Globus pallidus (tissue), 1 donor: ENCODE measurements around the gene ITPRIP.

Source experiments
- DNase-seq: peaks from one replicate; pipeline ENCODE4 v3.0.0-alpha.2; 2015; ENCODE audit warnings: low spot score

Gene ITPRIP

DNA sequence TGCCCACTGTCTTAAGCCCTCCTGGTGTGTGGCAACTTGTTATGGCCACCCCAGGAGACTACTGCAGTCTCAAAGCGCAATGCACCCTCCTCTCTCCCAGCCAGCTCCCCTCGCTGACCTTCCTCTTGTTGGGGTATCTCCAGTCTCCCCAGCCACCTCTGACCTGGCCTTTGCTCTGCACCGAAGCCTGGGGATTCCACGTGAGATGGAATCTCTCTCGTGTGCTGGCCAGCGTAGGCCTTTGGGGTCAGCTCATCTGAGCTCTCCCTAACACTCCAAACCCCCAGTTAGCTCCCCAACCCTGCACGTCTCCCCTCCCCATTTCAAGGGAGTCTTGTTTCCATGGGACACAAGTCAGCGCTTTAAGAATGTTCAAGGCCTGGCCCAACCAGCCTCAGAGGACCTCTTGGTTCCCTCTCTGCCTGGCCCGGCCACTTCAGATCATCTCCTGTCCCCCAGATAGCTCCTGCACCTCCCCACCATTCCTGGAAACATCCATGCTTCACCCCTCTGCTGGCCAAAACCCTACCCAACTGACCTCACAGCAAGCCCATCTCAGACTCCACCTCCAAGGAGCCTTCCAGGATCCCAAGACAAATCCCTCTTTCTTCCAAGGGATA lies 11.2 kb downstream of the ITPRIP start:
- DNase-seq, result no peak

DNA sequence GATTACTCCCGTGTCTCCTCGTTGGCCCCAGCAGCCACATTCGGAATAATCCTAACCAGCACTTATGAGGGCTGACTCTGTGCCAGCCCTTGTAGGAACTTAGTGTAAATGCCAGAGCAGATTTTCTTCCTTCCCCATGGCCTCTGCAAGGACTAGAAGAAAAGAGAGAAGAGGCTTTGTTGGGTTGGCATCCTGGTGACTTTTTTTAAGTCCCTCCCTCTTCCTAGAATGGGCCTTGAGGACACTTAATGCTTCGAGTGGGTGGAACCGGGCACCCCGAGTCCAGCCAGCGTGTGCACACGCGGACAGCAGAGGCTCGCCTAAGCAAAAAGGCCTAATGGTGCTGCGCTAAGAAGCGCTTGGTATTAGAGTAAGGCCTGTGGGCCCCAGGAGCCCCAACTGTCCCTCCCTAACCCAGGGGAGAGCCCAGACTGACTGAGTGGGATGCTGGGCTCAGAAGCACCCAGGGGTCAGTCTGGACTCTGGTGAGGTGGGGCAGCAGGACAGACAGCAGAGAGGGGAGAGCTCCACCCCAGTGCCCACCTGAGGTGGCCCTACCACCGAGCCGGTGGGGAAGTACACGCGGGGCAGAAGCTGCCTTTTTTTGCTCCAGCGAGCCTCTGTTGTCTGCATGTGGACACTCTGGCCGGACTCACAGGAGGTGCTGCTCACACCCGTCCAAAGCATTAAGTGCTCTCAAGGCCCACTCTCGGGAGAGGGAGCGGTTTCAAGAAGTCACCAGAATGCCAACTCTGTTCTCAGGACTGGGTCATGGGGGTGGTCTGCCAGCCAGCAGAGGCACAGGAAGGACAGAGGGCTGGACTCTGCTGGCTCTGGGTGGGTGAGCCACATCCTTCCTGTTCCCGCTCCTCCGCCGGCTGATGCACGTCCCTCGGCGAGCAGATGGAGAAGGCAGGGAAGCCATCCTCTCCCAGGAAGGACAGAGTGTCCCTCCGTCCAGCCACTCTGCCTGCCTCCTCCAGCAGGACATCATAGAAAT lies 12.5 kb downstream of the ITPRIP start:
- no peak for DNase-seq

DNA sequence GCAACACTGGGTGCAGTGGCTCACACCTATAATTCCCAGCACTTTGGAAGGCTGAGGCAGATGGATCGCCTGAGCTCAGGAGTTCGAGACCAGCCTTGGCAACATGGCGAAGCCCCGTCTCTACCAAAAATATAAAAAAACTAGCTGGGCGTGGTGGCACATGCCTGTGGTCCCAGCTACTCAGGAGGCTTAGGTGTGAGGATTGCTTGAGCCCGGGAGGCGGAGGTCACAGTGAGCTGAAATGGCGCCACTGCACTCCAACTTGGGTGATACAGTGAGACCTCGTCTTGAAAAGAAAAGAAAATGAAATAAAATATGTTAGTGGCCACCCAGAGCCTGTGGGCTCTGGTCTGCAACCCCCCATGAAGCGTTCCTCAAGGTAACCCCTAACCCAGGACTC lies 13.3 kb downstream of the ITPRIP start:
- no peak for DNase-seq

DNA sequence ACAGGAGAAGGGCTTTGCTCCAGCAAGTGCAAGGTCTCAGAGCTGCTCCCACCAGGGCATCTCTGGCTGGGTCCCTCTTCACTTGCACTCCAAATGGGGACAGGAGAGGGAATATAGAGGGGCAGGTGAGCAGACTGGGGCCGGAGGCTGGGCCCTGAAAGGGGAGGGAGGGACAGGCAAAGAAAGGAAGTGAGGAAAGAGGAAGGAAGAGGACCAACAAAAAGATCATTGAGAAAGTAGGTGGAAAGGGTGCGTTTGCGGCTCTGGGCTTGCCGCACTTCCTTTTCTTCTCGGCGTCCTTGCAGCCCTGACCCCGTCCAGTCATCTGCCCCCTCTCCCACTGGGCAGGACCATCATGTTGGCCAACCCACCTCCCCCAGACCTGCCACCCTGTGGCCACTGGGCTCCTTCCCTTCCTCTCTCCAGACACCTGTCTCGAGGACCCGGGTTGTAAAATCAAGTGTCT lies 14.0 kb downstream of the ITPRIP start:
- DNase-seq, result no peak

DNA sequence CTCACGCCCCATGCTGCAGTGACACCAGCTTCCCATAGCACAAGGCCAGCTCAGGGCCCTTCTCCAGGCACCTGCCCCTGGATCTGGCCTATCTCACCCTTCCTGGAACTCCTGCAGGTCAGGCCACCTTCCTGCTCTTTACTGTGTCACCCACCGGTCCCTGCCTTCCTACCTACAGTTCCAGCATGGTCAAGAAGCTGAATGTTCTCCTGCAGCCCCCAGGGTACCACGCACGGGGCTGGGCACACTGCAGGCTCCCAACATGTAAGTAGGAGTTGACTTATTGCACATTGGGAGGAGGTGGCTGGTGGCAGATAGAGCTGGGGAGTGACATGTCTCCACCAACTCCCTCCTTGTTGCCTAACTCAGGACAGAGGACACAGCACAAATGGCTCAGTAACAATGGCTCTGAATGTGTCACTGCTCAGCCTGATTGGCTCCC lies 14.5 kb downstream of the ITPRIP start:
- DNase-seq, result no peak

DNA sequence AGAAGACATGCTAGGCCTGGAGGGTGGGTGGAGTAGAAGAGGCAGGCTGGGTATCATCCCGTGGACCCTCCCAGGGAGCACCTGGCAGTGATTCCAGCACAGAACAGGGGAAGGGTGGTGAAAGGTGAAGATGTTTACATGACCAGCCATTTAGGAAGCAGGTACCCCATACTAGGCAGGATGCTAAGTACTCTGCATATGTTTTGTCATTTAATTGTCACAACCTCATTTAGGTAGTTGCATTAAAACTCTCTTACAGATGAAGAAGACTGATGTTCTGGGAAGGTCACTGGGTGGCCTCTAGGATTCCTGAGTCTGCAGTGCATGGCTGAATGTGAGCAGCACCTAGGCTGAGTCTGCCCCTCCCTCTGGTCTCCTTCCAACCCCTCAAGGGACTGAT lies 15.2 kb downstream of the ITPRIP start:
- no peak for DNase-seq

DNA sequence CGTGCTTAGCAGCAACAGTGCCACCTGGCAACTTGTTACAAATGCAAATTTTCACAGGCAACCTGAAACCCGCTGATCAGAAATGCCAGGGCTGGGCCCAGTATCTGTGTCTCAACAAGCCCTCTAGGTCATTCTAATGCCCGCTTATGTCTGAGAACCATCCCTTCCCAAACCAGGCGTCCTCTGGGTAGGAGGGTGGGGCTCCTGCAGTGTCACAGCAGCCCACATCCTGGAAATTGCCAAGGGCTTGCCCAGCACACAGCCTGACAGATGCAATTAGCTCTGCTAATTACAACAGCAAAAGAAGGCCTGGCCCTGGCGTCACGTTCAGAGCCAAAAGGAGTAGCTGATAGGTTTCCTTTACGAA lies 15.9 kb downstream of the ITPRIP start:
- DNase-seq, result no peak

DNA sequence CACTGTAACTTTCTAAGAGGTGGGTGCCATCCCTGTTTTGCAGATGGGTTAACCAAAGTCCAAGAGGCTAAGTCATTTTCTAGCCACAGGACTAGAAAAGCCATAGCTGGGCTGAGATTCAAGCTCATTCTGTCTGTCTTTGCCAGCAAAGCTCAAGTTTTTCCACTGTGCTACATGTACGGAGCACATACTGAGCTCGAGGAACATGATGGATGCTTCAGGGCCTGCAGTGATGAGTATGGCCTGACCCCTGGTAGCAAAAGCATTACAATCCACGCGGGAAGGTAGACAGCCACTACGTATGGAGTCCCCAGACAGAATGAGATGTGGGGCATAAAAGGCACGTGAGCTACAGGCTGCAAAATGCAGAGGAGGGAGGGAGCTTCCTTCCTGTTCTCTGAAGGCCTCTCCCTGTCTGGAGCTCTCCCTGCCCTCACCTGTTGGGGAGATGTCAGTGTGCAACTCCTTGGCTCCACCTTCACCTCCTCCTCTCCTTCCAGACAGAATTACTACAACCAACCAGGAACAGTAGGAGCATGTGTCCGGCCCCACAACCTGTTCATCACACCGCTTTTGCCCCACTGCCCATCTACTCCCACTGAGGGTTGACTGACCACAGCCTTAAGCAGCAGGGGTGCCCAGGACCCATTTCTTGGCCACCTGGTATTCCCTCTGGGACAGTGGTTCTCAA lies 16.4 kb downstream of the ITPRIP start:
- no peak for DNase-seq

DNA sequence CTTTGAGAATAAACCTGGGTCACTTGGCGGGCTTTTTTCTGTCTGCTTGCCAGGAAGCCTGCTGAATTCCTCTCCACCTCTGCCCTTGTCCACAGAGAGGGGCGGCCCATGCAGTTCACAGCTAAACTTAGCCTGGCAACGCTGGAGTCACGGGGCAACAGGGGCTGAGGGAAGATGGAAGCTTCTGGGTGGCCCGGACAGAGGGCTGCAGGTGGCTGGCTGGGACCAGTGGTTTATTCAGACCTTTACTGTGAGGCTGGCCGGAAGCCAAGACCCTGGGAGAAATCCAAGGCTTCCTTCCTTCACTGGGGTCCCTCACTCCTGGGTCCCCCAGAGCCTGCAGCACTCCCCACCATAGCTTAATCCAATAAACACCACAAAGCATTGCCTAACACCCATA lies 17.0 kb downstream of the ITPRIP start:
- no peak for DNase-seq

DNA sequence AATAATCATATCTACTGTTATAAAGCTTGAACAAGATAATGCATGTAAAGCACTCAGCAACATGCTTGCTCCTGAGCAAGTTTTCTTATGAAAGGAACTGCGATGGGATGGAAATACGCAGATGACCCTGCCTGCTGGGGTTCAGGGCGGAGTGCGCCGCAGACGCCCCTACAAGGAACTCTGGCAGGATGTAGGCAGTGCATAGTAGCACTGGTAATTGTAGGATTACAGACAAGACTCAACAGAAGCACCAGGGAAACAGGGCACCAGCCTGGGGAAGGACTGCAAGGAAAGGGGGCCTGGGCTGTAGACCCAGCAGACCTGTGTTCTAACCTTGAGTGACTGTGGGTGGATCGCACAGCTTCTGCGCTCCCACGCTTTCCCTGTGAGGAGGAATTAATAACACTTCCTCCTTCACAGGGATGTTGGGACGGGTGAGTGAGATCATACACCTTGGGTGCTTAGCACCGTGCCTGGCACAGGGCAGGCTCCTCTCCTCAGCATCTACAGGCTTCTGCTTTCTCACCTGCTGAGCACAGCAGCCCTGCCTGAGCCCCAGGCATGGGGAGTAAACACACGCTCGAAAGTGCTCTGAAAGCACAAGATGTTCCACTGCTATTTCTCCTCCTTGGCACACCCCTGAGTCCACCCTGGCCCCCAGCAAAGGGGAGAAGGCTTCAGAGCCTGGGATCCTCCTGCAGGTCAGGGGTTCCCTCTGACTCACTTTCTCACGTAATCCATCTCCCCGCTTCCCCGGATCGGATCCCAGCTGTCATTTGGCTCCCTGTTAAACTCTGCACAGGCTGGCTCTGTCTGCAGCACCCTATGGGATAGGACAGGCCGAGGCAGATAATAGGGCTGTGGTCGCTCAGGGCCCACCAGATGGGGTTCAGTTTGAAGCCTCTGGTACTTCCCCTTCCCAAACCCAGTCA lies 19.2 kb downstream of the ITPRIP start:
- no peak for DNase-seq

DNA sequence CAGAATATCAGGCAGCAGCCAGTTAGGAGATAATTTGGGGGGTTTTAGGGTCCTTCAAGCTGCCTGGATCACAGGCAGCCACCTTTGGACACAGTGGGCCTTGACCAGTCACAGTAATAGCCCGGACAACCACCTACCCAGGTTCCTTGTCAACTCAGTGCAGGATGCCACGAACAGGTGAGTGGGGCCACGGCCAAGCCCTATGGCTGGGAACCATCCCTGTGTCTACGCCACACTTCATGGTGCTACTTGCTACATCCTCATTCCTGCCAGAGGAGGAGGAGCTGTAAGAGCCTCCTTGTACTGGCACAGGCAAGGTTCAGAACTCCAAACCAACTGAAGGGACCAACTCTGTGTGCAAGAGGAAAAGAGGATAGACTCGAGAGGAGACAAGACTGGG lies 19.9 kb downstream of the ITPRIP start:
- no peak for DNase-seq

DNA sequence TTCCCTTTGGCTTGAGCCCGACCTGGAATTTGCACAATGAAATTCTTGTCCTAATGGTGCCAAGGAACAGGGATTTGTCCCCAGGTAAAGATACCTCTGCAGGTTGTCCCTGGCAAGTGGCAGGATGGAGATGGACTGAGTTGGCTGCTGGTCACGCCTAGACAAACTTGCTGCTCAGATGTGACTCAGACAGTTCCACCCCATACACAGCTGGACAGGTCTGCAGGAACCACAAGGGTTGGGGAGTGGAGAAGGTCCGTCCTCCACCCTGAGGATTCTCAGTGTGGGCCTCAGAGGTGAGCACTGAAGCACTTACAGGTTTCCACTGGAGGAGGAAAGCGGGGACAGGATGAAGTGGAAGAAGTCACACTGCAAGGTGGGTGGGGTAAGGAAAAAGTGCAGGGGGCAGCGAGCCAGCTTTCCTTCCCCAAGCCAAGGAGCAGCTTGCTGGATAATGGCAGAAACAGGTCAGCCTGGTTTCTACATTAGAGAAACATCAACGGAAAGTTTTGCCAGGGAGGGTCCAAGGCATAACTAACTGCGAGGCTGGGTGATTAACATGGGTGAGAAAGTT lies 20.5 kb downstream of the ITPRIP start:
- no peak for DNase-seq

DNA sequence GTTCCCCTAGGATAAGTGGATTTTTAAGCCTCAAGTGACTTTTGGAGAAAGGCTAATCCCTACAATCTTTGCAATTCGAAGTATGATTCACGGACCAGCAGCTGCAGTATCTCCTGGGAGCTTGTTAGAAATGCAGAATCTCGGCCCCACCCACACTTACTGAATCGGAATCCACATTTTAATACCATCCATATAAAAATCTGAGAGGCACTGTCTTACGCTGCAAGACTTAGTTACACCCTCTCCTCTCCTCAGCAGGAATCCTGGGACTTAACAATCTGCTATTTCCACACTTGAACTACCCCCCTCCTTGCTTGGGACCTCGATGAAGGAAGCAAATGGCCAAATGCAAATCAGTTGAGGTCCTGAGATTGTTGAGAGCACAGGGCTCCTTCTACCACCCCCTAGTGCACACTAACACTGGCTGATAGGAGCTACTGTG lies 21.0 kb downstream of the ITPRIP start:
- DNase-seq, result no peak

DNA sequence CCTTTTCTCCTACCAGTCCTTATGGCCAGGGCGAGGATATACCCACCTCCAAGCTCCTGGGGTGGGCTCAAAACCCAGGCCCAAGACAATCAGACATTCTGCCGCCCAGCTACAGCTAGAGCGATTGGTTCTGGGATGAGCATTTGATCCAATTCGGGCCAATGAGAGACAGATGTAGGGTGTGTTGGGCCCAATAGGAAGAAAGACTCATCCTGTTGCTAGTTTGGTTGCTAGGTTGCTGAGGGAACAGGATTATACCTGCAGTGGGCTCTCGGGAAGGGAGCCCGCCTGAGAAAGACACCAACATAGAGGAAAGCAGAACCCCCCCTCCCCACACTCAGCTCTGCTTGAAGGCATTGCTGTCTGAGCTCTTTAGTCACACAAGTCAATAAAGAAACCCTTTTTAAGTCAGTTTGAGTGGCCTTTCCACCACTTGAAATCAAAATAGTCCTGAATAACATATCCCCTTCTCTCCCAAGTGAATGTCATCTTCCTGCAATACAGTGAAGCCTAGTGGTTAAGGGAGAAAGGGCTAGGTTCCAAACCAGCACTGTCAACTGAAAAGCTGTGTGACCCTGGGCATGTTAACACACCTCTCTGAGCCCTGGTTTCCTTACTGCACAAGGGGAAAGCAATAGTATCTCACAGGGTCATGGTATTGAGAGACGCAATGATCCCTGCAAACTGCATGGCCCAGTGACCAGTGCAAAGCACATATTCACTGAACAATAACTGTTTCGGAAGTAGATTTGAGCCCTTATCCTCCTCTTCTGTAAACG lies 21.8 kb downstream of the ITPRIP start:
- no peak for DNase-seq

DNA sequence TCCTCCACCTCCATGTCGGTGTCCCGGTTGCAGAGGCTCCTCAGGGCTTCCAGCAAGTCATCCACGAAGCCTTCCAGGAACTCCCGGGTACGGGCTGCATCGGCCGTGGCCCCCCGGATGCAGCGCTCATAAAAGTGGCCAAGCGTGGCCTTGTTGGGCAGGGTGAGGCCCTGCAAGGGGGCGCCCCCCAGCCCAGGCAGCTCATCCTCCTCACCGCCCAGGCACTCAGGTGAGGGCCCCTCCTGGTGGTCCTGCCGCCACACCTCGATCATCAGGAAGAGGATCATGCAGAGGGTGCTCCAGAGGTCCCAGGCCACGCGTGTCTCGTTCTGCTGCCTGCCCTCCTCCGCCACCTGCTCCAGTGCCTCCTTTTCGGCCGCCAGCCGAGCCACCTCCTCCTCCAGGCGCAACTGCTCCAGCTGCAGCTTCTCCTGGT lies 22.8 kb downstream of the ITPRIP start:
- DNase-seq, result no peak

DNA sequence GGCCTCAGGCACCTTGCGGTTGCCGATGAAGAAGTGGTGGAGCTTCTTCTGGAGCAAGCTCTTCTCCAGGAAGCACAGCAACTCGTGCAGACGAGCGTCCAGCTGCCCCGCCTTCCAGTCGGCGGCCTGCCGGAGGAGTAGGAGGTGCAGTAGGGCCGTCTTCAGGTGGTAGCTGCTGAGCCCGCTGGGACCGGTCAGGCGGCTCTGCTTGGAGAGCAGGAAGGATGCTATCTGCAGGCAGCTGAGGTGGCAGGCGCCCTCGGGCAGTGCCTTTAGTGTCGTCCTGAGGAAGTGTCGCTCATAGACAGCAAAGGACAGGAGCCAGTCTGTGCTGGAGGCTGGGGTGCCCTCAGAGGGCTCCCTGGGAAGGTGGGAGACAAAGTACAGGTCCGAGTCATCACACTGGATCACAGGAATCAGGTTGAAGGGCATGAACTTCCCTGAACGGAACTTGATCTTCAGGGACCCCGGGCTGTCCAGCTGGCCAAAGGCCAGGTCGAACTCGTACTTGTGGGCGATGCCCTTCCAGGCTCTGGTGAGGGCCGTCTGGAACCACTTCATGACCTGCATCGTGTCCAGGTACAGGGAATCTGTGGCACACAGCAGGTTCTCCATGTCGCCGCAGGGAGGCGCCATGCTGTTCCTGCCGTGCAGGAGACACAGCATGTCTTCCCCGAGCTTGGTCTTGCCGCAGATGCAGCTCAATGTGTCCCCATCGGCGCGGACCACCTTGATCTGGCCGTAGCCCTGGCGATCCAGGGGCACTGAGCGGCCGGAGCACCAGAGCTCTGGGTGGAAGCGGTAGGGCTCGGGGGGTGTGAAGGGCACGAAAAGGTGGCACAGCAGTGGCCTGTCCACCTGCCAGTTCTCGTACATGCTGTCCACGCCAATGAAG lies 23.4 kb downstream of the ITPRIP start:
- DNase-seq, result no peak

DNA sequence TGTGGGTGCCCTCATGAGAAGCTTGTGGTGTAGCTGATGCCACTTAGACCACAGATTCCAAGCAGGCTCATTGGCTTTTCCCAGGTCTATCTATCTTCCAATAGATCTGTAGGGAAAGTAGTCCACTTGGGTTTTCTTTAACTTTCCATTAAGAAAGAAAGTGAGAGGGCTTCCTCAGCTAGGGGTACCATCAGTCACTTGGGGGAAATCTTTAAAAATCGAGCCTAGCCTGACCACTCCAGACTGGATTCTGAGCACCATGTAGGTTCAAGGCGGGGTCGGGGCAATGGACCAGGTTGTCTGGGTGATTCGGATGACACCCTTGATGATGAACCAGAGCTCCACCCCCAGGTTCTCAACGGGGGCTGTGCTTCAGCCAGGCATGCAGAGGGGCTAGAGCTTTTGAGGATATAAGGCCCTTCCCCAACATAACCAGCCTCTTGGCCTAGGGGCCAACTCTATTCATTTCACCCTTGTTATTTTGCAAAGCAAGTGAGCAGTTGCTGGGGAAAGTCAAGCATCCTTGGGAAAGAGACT lies 27.0 kb downstream of the ITPRIP start:
- DNase-seq, result no peak

DNA sequence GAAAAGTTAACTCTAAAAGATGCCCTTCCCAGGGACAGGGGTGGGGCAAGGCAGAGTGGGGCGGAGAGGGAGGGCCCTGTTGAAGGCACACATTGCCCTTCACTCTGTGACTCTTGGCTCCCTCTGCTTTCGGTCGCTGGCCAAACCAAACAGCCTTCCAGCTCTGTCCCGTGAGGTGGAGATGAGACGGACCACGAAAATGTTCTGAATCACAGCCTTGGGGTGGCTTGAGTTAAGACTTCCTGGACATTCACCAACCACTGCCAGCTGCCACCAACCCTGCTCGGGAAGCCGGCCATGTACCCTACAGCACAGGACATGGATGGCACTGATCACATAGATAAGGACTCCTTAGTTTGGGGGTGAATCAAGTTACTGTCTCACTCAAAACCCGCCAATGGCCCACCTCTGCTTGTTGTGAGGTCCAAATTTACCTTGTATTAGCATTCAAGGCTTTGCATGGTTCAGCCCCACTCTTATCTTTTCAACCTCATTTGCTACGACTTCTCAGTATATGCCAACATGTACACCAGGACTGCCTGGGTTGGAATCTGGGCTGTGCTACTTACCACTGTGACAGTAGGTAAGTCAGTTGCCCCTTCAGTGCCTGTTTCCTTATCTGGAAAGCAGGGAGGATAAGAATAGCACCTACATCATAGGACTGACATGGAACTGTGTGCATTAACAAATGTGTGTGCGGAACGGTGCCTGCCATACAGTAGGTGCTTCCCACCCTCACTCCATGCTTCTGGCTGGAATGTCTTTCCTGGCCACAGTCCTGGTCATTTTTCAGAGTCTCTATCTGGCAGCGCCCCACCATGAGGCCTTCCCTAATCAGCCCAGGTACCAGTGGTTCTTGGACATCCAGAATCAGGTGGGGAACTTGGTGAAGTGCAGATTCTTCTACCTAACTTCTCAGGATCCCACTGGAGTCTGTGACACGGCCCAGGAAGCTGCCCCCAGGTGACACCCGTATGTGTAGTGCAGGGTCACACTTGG lies 28.0 kb downstream of the ITPRIP start:
- DNase-seq, result no peak
